GM12872 (cell line): ENCODE data around the gene FGG.

ENCODE experiments used
- CTCF ChIP-seq: IDR thresholded peaks from 3 replicates; pipeline ENCODE4 v1.5.1; 2011; ENCODE audit warnings: low read depth, mild to moderate bottlenecking, low read length, moderate library complexity; ENCODE audit not compliant: insufficient read depth

Gene FGG

DNA sequence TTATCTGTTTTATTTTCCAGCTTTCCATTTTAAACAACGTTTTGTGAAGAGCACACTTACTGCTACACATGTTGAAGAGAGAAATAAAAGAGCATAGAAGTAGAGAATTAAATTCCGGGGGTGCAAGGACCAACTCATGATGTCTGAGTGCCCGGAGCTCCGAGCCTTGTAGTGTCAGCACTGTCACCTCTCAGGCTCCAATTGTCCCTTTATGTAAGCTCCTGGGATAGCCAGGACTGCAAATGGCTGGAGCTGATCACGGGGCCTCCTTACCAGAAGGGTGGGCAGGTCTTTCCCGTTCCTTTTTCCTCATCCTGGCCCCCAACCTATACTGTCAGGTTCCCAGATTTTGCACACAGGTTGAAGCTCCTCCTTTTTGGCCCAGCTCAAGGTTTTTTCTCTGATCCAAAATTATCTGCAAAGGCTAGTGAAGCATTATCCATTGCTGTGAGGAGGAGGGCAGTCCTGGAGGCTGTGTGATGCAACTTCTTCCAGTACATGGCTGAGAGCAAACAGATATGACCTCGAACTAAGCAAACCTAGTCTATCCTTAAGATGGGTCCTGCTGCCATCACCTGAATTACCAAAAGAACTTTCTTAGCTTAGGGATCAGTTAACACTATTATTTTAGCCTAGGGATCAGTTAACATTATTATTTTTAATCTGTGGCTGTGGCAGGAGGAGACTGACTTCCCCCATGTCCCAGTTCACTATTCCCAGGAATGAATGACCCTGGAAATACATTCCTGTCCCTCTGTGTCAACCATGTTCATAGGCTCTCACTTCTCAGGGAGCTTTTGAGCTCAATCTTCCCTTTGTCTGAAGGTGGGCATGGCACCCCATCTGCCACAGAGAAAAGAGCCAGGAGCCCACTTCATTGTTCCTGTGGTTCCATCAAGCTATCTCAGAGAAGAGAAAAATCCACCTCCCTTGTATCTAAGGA lies at the start of gene FGG:
FGG (minus strand) TSS at position 185 of the 943 bp plus-strand sequence; CDS start at position 138, 47 bp downstream.
- TF ChIP-seq CTCF = no peak

DNA sequence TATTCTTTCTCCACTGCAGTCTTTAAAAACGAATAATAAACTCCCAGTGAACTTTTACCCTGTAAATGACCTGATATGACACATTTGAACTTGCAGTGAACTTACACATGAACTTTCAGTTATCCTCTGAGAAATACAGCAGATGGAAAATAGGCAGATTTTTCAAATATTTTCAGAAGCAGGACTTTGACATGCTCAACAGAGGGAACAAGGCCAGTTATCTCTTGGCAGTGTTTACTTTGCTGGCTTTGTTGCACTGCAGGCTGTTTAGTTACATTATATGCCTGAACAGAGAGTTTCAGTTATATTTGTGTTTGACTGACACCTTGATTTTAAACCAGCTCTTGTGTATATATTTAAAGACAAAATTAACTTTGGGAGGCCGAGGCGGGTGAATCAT lies 47.6 kb upstream of the FGG start:
- TF ChIP-seq CTCF = no peak

DNA sequence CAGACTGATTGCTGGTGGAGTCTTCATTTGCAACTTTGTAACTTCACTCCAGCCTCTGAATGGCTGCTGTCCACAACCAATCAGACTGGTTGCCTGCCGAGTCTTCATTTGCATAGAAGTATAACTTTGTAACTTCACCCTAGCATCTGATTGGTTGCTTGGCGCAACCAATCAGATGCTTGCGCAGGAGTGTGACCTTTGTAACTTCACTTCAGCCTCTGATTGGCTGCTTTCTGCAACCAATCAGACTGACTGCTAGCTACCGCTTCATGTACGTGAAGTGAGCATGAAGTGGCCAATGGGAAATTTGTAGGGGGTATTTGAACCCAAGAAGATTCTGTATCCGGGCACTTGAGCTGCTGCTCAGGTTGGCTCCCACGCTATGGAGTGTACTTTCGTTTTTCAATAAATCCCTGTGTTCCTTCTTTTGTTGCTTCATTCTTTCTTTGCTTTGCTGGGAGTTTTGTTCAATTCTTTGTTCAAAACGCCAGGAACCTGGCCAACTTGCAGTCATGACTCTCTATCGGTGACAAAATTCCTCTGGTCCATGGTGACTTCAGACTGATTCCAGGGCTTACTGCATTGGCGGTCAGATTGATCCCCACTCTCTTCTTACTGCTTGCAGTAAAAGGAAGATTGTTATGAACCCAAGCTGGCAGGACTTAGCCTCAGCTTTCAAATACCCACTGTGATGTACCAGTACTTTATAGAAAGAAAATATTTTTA lies 46.4 kb upstream of the FGG start:
- TF ChIP-seq CTCF = no peak

DNA sequence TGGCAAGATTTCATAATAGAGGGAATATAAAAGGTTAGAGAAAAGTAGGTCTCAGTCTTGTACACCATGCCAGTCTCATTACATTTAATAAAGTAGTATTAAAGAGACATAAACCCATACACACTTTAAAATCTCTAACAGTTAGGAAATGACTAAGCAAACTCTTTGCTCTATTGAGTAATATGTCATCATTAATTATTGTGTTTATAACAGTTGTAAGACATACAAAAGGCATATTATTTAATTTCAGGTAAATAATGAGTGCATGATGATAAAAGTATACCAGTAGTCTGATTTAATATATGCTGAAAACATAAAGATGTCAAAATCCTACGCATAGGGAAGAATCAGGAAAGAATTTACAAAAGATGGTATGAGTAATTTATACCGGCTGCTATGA lies 31.0 kb upstream of the FGG start:
- no peak for TF ChIP-seq CTCF

DNA sequence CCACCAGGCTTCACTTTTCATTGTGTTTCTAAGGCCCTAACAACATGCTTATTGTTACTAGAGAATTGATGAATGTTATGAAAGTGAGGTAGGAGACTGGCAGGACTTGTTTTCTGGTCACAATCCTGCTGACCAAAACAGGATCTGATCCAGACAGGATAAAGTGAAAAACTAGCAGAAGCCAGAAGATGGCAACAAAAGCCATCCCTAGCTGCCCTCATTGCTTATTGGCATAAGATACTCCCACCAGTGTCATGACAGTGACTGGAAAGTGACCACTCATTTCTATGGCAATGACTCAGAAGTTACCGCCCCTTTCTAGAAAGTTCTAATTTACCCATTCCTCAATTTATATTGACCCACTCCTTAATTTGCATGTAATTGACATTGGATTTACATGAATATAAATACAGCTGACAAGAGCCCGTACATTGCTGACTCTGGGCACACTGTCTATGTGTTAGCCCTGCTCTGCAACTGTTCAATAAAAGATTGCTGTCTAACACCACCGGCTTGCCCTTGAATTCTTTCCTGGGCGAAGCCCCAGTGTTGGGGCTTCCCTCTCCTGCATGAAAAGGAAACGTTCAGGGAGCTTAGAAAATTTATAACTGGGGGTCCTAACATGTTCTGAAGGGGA lies 30.0 kb upstream of the FGG start:
- TF ChIP-seq CTCF = no peak

GRCh38 chr4:154640999-154641398 lies 28.5 kb upstream of the FGG start:
- no peak for TF ChIP-seq CTCF

GRCh38 chr4:154634058-154634457 lies 21.6 kb upstream of the FGG start:
- no peak for TF ChIP-seq CTCF
